Cerebellar nuclear complex (tissue), 1 donor: ENCODE measurements around the gene ELANE.

Source experiments
- DNase-seq, 2 experiments: peaks; one replicate each; lab custom pipeline; 2025; lab: John Stamatoyannopoulos, UW

Gene ELANE

DNA sequence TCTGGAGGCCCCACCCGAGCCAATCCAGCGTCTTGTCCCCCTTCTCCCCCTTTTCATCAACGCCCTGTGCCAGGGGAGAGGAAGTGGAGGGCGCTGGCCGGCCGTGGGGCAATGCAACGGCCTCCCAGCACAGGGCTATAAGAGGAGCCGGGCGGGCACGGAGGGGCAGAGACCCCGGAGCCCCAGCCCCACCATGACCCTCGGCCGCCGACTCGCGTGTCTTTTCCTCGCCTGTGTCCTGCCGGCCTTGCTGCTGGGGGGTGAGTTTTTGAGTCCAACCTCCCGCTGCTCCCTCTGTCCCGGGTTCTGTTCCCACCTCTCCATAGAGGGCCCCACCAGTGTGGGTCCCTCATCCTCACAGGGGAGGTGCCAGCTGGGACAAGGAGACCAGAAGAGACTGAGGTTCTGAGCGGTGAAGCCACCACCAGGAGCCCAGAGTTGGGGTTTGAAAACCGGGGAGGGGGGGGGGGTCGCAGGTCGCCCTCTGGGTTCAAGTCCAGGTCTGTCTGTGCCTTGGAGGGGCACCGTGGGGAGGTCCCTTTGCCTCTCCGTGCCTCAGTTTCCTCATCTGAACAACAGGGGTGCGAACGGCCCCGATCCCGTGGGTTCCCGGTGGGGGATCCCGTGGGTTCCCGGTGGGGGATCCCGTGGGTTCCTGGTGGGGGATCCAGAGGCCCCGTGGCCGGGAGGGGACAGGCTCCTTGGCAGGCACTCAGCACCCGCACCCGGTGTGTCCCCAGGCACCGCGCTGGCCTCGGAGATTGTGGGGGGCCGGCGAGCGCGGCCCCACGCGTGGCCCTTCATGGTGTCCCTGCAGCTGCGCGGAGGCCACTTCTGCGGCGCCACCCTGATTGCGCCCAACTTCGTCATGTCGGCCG is at the start of gene ELANE:
Gene ELANE (plus strand): TSS at position 168 of the 878 bp plus-strand sequence. CDS start 26 bp downstream, at position 194.
- no peak for DNase-seq

DNA sequence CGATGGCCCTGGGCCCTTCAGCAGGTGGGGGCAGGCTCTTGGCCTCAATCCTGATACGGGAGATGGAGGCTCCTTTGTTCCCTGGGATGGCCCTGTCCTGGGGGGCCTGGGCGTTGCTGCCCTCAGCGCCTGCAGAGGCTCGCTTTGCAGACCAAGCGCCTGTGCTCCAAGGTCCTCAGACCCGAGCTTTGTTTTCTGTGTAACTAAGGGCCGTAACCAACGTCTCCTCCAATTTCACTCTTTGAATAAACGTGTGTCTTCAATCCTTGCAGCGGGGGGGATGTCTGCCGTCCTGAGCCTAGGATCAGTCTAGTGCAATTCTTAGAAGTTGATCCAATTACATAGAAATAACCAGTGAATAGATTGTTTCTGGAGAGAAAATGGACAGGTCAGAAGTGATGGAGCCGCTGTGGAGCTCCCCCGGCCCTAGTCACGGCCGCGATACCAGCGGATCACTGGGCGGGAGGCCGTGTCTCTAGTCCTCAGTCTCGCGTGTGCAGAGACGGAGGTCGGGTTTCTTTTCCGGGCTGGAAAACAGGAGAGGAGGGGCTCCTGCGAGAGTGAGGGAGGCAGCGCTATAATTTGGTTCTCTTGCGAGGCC is 49.5 kb upstream of the ELANE start:
- no peak for DNase-seq

DNA sequence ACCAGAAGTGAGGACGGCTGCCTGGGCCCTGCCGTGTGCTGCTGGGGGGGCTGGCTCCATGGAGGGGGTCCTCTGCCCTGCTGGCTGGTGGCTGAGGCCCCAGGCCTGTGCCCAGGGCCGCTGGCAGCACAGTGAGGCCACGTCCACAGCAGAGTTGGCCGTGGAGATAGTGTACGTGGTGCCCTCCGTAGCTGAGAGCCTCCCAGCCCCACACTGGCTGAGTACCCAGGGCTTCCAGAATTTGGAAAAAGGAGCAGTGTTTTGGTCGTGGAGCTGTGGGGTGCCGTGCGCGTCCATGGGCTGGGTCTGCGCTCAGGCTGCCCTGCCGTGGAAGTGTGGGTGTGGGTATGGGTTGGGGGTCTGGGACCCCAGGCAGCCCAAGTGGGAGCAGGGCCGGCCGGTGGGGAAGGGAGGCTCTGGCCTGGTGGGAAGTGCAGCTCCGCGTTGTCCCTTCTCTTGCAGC is 49.0 kb upstream of the ELANE start:
- DNase-seq: no peak

DNA sequence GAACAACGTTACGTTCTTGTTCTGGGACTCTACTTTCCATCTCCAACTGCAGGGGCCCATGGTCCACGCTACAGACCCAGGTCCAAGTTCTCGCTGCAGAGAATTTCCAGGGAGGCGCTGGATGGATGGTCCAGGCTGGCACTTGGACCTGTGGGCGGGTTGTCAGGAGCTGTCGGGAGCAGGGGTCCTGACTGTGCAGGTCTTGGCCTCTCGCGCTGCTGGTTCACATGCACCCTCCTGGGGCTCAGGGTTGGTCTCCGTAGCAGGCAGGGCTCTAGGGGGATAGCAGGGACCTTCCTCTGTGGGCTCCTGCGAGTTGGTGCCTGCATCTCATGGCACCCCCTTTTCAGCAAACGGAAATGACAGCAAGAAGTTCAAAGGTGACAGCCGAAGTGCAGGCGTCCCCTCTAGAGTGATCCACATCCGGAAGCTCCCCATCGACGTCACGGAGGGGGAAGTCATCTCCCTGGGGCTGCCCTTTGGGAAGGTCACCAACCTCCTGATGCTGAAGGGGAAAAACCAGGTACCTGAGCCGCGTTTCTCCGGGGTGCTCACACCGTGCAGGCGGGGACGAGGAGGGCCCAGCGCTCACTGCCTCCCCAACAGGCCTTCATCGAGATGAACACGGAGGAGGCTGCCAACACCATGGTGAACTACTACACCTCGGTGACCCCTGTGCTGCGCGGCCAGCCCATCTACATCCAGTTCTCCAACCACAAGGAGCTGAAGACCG is 48.3 kb upstream of the ELANE start:
- DNase-seq: no peak

DNA sequence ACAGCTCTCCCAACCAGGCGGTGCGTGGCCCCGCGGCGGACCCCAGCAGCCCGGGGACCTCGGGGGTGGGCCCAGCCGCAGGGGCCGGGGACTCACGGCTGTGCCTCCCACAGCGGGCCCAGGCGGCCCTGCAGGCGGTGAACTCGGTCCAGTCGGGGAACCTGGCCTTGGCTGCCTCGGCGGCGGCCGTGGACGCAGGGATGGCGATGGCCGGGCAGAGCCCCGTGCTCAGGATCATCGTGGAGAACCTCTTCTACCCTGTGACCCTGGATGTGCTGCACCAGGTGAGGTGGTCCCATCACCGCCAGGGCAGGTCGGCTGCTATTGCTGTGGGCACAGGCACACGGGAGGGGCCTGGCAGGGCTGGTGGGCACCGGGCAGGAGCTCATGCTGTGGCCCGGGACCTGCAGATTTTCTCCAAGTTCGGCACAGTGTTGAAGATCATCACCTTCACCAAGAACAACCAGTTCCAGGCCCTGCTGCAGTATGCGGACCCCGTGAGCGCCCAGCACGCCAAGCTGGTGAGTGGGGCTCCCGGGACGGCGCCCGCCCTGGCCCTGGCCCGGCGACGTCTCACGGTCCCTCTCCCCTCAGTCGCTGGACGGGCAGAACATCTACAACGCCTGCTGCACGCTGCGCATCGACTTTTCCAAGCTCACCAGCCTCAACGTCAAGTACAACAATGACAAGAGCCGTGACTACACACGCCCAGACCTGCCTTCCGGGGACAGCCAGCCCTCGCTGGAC is 47.5 kb upstream of the ELANE start:
- no peak for DNase-seq

DNA sequence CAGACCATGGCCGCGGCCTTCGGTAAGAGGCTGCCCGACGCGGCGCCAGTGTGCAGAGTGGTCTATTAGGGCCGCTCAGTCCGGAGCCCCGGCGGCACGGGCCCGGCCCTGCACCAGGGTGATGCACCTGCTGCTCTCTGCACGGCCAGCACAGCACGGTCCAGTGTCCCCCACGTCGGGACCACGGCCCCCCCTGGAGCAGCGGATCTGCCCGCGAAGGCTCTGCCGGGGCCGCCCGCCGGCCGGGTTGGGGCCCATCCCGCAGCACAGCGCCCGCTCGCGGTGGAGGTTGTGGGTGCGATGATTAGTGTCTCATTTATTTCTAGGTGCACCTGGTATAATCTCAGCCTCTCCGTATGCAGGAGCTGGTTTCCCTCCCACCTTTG is 46.9 kb upstream of the ELANE start:
- no peak for DNase-seq

DNA sequence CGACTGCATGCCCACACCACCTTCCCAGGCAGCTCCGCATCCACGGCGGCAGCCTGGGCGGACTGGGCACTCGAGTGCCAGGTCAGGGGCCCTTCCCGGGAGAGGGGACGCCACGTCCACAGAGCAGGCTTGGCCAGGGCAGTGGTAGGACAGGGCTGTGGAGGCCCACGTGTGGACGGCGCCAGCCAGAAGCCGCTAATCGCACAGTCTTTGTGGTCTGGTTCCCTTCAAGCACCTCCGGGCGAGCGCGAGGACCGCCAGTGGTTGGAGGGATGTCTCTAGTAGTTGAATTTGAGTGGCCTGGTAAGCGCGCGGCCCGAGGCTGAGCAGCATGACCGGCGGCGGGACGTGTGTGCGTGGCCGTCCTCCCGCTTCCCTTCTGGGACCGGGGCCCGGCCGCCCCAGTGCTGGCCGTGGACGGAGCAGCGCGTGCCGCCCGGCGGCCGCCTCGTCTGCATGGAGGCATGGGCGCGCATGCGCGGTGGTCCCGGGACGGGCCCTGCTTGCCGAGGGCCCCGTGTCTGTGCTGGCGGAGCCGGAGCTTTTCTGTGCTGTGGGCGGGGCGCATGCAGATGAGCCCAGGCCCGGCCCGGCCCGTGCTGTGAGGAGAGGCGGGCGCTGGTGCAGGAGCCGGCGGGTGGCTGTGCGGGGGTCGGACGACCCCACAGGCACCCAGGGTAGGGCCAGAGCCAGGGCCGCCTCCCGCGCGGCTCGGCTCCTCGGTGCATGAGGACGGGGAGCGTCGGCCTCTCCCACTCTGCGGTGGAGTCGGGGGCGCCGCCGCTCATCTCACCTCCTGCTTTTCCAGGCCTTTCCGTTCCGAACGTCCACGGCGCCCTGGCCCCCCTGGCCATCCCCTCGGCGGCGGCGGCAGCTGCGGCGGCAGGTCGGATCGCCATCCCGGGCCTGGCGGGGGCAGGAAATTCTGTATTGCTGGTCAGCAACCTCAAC is 46.2 kb upstream of the ELANE start:
- no peak for DNase-seq

DNA sequence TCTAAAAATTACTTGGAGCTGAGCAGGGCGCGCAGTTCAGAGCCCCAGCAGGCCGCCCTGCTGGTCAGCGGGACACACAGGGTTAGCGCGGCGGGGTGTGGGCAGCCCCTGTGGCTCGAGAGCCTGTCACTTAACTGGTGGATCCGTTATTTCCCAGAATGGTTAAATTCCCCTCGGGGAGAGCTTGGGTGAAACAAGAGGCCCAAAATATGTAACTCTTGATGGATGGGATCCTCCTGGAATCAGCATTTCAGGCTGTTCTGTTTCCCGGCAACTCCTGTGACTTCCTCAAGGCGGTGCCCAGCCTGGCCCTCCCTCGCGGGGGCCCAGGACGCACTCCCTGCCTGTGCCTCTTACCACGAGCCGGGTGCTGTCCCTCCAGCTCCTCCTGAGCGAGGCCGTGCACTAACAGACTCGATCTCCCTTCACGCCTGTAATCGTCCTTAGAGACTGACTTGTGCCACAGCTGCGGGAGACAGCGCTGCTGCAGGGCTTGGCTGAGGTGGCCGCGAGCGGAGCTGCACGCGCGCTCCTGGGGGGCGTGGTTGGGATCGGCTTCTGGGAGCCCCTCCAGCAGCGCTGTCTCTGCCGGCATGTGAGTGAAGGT is 45.2 kb upstream of the ELANE start:
- no peak for DNase-seq

DNA sequence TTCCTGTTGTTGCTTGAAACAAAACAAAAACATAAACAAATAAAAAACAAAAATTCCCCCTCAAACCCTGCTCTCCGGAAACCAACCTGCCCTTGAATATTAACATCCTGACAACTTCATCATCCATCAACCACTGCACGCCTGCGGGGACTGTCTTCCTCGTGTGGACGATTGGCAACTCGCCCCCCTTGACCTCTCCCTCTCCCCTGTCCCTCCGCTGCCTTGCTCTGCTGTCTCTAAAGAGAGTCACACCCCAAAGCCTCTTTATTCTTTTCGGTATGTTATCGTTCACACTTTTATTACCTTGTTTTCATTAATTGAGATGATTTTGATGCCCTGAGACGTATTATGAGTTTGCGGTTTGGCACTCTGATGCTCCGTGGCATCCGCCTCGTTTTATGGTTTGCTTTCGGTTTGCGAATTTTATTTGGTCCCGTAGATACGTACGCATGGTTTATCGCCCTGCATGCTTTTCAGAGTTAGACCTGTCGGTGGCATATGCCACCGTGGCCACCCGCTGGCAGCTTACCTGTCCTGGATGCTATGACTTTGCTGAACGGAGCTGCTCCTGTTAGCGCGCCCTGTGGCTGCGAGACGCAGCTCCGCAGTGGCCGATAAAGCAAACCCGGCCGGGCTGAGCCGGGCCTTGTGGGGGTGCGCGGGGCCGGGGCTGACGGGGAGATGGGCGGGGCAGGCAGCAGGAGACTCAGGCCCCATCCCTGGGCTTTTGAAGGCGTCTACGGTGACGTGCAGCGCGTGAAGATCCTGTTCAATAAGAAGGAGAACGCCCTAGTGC is 44.3 kb upstream of the ELANE start:
- DNase-seq: no peak

DNA sequence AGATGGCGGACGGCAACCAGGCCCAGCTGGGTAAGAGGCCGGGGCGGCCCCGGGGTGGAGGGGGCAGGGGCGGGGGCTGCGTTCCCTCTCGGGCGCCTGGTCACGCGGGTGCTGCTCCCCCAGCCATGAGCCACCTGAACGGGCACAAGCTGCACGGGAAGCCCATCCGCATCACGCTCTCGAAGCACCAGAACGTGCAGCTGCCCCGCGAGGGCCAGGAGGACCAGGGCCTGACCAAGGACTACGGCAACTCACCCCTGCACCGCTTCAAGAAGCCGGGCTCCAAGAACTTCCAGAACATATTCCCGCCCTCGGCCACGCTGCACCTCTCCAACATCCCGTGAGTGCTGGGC is 43.7 kb upstream of the ELANE start:
- DNase-seq: no peak

DNA sequence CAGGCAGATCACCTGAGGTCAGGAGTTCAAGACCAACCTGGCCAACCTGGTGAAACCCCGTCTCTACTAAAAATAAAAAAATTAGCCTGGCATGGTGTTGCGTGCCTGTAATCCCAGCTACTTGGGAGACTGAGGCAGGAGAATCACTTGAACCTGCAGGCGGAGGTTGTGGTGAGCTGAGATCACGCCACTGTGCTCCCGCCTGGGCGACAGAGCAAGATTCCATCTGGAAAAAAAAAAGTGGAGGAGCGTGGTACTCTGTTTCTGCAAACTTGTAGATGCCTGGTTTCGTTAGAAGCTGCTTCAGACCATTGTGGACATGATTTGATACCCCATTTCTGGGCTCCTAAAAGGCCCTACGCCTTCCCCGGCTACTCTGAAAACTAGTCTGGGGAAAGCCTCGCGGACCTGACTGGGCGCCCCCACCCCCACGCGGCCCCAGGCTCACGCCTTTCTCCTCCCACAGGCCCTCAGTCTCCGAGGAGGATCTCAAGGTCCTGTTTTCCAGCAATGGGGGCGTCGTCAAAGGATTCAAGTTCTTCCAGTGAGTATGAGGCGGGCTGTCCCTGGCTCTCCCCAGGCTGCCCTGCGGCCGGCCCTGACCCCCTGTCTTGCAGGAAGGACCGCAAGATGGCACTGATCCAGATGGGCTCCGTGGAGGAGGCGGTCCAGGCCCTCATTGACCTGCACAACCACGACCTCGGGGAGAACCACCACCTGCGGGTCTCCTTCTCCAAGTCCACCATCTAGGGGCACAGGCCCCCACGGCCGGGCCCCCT is 41.8 kb upstream of the ELANE start:
- no peak for DNase-seq

DNA sequence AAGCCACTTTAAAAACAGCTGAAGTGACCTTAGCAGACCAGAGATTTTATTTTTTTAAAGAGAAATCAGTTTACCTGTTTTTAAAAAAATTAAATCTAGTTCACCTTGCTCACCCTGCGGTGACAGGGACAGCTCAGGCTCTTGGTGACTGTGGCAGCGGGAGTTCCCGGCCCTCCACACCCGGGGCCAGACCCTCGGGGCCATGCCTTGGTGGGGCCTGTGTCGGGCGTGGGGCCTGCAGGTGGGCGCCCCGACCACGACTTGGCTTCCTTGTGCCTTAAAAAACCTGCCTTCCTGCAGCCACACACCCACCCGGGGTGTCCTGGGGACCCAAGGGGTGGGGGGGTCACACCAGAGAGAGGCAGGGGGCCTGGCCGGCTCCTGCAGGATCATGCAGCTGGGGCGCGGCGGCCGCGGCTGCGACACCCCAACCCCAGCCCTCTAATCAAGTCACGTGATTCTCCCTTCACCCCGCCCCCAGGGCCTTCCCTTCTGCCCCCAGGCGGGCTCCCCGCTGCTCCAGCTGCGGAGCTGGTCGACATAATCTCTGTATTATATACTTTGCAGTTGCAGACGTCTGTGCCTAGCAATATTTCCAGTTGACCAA is 41.1 kb upstream of the ELANE start:
- no peak for DNase-seq

DNA sequence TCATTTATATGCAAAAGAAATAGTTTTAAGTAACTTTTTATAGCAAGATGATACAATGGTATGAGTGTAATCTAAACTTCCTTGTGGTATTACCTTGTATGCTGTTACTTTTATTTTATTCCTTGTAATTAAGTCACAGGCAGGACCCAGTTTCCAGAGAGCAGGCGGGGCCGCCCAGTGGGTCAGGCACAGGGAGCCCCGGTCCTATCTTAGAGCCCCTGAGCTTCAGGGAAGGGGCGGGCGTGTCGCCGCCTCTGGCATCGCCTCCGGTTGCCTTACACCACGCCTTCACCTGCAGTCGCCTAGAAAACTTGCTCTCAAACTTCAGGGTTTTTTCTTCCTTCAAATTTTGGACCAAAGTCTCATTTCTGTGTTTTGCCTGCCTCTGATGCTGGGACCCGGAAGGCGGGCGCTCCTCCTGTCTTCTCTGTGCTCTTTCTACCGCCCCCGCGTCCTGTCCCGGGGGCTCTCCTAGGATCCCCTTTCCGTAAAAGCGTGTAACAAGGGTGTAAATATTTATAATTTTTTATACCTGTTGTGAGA is 40.5 kb upstream of the ELANE start:
- no peak for DNase-seq

DNA sequence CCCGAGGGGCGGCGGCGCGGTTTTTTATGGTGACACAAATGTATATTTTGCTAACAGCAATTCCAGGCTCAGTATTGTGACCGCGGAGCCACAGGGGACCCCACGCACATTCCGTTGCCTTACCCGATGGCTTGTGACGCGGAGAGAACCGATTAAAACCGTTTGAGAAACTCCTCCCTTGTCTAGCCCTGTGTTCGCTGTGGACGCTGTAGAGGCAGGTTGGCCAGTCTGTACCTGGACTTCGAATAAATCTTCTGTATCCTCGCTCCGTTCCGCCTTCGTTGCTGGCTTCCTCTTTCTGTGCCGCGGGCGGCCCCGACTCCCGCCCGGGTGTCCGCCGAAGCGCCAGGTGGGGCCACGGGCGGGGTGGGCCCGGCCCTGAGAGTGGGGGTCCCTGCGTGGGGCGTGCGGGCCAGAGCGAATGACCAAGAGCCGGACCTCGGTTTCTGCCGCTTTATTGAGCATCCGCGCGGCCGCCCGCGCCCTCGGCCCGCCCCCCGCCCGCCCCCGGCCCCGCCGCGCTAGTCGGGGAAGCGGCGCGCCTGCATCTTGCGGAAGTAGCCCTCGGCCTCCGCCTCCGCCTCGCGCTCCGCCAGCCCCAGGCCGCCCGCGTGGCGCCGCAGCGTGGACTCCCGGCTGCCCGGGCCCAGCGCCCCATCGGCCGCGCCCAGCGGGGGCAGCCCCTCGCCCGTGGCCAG is 39.9 kb upstream of the ELANE start:
- DNase-seq: no peak

DNA sequence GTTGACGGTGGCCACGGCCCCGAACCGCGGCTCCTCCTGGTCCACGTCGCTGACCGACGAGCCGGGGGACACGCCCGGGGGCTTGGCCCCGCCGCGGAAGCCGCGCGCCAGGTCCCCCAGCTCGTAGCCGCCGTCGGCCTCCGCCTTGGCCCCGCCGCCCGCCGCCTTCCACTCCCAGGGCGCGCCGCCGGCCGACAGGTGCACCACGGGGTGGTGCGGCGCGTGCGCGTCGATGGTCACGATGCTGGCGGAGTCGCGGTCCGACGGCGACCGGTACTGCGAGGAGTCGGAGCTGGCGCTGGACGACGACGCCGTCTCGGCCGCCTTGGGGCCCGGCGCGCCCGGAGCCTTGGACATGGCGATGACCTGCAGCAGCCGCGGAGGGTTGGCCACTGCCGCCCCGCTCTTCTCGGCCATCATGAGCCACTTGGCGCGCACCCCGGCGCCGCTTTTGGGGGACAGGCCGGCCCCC is 39.3 kb upstream of the ELANE start:
- no peak for DNase-seq

DNA sequence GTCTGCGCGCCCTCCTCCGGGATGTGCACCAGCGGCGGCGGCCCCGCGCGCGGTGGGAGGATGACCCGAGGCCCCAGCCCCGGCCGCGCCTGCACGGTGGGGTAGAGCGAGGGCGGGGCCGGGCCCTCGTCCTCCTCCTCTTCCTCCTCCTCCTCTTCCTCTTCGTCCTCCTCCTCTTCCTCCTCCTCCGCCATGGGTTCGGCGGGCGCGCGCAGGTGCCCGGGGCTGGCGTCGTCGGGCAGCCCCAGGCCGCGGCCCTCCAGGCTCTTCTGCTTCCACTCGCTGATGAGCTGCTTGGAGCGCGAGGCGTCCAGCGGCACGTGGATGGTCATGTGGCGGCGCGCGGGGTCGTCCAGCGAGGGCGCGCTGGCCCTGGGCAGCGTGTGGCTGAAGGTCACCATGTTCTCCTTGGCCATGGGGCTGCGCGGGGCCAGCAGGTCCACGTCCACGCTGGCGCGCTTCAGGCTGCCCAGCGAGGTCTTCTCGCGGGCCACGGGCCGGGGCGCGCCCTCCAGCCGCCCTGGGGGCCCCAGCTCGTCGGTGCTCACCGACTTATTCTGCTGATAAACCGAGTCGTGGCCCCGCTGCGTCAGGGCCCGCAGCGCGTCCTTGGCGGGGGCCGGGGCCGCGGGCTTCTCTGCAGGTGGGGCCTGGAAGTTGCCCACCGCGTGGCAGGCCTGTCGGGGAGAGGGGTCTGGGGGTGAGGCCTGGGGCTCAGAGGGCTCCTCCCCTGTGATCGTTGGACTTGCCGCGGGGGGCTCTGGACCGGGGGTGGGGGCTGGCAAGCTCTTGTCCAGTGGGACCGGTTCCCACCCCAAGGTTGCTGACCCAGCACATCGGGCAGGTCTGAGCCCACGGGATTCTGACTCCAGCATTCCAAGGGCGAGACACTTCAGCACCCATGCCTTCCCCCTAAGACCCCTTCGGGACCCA is 38.6 kb upstream of the ELANE start:
- DNase-seq: no peak
